HUES64 (cell line): ENCODE data around the gene HSFX4.
"Not testable (repeated sequence)": the region's sequence is repeated elsewhere in the genome, so short reads cannot be mapped to it uniquely, and the experiment has no call there.

Experiments
- H3K27ac ChIP-seq: 2 replicates; pipeline ENCODE4 v1.7.0; 2013; ENCODE audit warnings: low read depth, low read length, inconsistent platforms
- H3K27me3 ChIP-seq: 2 replicates; pipeline ENCODE4 v1.6.1; 2013; ENCODE audit warnings: mild to moderate bottlenecking, low read length; ENCODE audit not compliant: insufficient read depth
- H3K36me3 ChIP-seq: 2 replicates; pipeline ENCODE4 v1.6.1; 2013; ENCODE audit warnings: mild to moderate bottlenecking, low read length; ENCODE audit not compliant: insufficient read depth
- H3K4me1 ChIP-seq: 2 replicates; pipeline ENCODE4 v1.6.1; 2013; ENCODE audit warnings: mild to moderate bottlenecking, low read length, moderate library complexity; ENCODE audit not compliant: insufficient read depth
- H3K4me3 ChIP-seq: 2 replicates; pipeline ENCODE4 v1.5.1; 2013; ENCODE audit warnings: mild to moderate bottlenecking, low read length, moderate library complexity
- H3K9ac ChIP-seq: 2 replicates; pipeline ENCODE4 v1.6.1; 2013; ENCODE audit warnings: mild to moderate bottlenecking, low read depth, low read length
- H3K9me3 ChIP-seq: 2 replicates; pipeline ENCODE4 v1.6.1; 2013; ENCODE audit warnings: low read depth, low read length; ENCODE audit not compliant: insufficient read depth
- WGBS: fragments of 150-250, 120-280 bp; methylation state at CpG from one replicate; pipeline ENCODE4 v1.1.7; 2013; ENCODE audit warnings: missing lambda C conversion rate; 5-methylcytosine and 5-hydroxymethylcytosine counted together

Gene HSFX4

DNA sequence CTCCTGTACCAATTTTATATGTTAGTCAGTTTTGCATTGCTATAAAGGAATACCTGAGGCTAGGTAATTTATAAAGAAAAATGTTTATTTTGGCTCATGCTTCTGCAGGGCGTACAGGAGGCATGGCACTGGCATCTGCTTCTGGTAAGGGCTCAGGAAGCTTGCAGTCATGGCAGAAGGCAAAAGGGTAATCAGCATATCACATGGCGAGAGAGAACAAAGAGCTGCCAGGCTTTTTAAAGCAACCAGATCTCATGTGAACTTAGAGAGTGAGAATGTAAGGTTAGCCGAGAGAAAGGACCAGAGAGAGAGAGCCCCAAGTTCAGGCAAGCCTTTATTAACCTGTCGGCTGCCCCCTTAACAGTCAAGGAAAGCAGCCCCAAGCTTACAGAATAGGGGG, 5.5 kb upstream of the HSFX4 start:
- not testable (repeated sequence) for H3K9me3 ChIP-seq, H3K36me3 ChIP-seq, H3K9ac ChIP-seq, H3K4me1 ChIP-seq, H3K27me3 ChIP-seq, H3K4me3 ChIP-seq, H3K27ac ChIP-seq
- no CpG with 5 or more reads among the region's 4 CpGs for WGBS

DNA sequence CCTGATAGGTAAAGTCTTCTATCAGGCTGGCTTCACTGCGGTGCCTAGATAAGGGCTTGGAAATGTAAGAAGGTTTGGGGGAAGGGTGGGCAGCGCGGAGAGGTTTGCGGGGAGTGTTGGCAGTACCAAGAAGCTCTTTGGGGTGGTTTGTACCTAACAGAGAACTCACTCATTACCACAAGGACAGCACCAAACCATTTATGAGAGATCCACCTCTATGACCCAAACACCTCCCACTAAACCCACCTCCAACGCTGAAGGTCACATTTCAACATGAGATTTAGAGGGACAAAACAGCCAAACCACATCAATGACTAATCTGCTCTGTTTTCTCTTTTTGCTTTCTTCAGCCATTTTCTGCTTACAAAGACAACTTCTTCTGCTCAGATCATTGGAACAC, 4.9 kb upstream of the HSFX4 start:
- H3K36me3 ChIP-seq, H3K27ac ChIP-seq, H3K4me1 ChIP-seq, H3K4me3 ChIP-seq, H3K27me3 ChIP-seq, H3K9me3 ChIP-seq, H3K9ac ChIP-seq: not testable (repeated sequence)
- no CpG with 5 or more reads among the region's 5 CpGs for WGBS

DNA sequence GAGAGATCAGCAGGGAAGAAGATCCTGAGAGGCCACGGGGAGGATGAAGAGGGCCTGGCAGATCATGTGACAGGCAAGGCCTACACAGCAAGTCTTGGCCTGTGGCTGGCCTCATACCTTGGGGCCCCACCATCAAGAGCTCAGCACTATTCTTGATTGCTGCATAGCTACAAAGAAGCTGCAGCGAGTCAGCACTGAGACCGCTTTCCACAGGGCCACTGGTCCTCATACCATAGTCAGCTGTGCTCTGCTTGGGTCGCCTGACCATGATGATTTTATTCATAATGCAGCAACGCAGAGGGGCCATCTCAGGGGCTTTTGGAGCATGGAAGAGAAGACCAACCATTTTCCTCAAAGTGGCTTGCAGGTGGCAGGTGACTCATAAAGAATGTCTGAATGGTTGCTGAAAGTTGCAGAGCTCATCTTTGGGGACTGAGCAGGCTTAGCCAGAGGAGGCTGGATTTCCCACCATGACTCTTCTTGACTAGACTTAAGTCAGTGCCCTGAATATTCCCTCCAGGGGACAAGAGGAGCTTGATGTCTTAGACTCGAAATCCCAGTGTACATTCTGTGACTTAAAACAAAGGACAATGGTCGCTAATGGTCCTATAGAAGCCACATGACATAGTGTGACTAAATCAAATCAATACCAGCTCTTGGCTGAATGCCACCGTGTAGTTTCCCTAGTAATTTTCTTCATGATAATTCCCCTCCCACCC, 2.0 kb upstream of the HSFX4 start:
- not testable (repeated sequence) for H3K27ac ChIP-seq, H3K4me3 ChIP-seq, H3K9ac ChIP-seq, H3K27me3 ChIP-seq, H3K4me1 ChIP-seq, H3K9me3 ChIP-seq, H3K36me3 ChIP-seq
- WGBS, result 100% methylated on average over 1 of the region's 8 CpGs

DNA sequence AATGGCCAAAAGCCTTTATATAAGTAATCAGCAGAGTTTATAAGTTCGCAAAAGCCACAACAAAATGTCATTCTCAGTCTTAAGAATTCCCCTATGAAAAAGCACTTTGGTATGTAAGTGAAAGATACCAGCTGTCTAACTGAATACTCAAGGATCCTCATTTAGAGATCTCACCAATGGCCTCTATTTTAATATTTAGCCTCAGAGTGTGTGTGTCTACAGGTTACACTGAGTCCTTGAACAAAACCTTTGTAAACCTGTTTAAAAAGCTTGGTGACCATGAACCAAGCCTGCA, 1.5 kb upstream of the HSFX4 start:
- WGBS, result no CpG with 5 or more reads among the region's 1 CpG

DNA sequence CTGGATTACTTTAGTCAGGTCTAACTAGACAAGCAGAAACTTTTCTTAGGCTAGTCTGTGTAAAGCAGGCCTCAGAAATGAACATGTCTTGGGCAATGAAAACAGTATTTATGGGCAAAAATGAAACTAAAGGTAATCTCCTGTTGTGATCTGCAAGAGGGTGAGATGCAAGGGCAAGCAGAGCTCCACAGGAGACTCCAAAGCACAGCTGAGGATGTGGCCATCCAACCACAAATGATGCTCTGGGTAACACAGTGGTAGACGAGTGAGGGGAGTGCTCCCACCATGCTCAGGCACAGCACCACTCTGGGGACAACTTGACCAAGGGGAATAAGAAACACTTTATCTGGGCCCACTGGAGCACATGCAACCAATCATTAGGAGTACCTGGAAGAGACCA, 738 bp upstream of the HSFX4 start:
- H3K27me3 ChIP-seq, H3K9ac ChIP-seq, H3K36me3 ChIP-seq, H3K4me1 ChIP-seq, H3K4me3 ChIP-seq, H3K9me3 ChIP-seq, H3K27ac ChIP-seq: not testable (repeated sequence)
- WGBS, result no CpG with 5 or more reads among the region's 1 CpG

More for the DNA sequence above, 1.5 kb upstream of the HSFX4 start:
- H3K4me1 ChIP-seq, H3K27me3 ChIP-seq, H3K9me3 ChIP-seq, H3K36me3 ChIP-seq, H3K9ac ChIP-seq, H3K4me3 ChIP-seq, H3K27ac ChIP-seq: not testable (repeated sequence)

DNA sequence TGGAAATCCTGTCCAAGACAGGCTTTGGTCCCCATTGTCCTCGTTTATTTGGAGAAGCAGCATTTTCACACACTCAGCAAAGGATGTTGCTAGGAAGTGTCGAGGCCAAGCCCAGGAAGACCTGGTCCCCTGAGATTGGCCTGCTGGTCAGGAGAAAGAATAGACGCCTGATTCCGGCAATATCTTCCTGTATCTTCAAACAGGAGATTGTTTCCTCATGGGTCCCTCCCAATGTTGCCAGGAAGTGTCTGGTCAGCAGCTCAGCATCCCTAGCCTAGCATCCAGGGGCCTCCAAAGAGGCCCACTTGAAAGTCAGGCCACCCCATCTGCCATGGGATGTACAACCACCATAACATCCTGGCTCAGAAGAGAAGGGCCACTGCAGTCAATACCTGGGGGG, 2.0 kb downstream of the HSFX4 start:
- not testable (repeated sequence) for H3K9ac ChIP-seq, H3K4me1 ChIP-seq, H3K36me3 ChIP-seq, H3K9me3 ChIP-seq, H3K4me3 ChIP-seq, H3K27me3 ChIP-seq, H3K27ac ChIP-seq
- WGBS, result no CpG with 5 or more reads among the region's 4 CpGs

DNA sequence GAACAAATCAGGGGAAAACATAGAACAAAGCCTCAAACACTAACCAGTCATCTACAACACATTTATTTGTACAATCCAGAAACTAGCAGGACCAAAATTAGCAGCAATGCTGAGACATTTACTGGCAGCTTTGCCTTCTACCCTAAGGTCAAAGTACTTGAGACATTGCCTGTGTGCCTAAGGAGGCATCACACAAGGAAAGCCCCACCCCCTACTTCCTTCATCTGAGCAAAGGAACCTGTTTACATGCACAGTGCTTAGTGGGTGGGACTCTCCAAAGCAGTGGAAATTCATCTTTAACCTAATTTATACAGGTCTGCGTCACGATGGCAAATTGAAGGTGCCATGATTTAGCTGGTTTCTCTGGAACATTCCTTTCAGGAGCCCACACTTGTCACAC, 2.8 kb downstream of the HSFX4 start:
- not testable (repeated sequence) for H3K27ac ChIP-seq, H3K4me1 ChIP-seq, H3K9me3 ChIP-seq, H3K9ac ChIP-seq, H3K36me3 ChIP-seq, H3K4me3 ChIP-seq, H3K27me3 ChIP-seq
- 75% methylated on average over 2 of the region's 2 CpGs for WGBS

DNA sequence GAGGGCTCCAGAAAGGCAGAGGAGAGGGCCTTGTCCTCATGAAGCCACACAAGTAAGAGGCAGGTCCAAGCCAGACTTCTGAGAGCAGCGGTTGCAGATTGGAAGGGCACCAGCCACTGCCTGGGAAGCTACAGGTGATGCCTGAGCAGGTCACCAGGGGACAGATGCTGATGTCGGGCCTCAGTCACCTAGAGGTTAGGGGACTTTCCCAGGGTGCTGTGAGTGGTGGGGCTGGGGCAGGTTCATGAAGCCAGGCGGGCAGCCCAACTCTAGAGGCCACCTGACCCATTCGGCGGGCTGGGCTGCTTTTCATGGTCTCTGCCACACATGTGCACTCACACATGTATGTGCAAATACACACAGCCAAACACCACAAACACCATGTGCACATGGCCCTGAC, 3.6 kb downstream of the HSFX4 start:
- 100% methylated on average over 1 of the region's 5 CpGs for WGBS
- not testable (repeated sequence) for H3K4me3 ChIP-seq, H3K9me3 ChIP-seq, H3K9ac ChIP-seq, H3K27ac ChIP-seq, H3K4me1 ChIP-seq, H3K36me3 ChIP-seq, H3K27me3 ChIP-seq

DNA sequence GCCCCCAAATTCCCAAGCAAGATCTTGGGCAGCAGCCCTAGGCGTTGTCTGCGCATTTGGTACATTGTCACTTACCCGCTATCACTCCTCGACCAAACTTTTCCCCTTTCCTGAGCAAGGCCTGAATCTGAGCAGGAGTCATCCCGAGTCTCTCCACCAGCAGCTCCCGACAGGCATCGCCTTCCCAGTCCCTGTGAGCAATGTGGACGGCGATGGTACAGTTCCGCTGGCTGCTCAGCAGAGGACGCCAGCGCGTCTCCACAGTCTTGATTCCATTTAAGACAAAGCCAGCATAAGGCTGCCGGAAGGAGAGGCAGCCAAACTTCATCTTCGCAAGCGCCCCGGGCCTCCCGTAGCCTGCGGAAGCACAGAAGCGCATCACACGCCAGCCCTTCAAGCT, 4.2 kb downstream of the HSFX4 start:
- H3K4me3 ChIP-seq, H3K27ac ChIP-seq, H3K9ac ChIP-seq, H3K9me3 ChIP-seq, H3K36me3 ChIP-seq, H3K27me3 ChIP-seq, H3K4me1 ChIP-seq: not testable (repeated sequence)
- WGBS, result 95% methylated on average over 9 of the region's 21 CpGs

DNA sequence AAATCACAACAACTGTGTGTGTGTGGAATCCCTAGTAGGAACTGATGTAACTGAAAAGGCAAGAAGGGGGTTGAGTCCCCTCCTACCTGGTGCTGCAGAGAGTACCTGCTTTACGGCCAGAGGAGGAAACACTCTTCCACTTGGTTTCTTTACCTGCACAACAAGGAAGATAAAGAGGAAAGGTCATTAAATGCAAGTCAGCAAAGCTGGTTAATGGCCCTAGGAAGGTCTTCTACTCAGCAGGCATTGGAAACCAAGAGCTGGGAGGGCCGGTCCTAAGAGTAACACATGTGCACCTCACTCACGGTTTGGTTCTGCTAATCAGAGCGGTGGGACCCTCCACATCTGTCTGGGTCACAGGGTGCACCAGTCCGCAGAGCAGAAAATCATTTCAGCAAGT, 8.0 kb downstream of the HSFX4 start:
- H3K4me1 ChIP-seq, H3K9me3 ChIP-seq, H3K27ac ChIP-seq, H3K36me3 ChIP-seq, H3K27me3 ChIP-seq: not testable (repeated sequence)
- H3K4me3 ChIP-seq, result peak overlapping the region; percentile 72
- 51% methylated on average over 4 of the region's 5 CpGs for WGBS
- H3K9ac ChIP-seq, result peak overlapping the region; percentile 77

DNA sequence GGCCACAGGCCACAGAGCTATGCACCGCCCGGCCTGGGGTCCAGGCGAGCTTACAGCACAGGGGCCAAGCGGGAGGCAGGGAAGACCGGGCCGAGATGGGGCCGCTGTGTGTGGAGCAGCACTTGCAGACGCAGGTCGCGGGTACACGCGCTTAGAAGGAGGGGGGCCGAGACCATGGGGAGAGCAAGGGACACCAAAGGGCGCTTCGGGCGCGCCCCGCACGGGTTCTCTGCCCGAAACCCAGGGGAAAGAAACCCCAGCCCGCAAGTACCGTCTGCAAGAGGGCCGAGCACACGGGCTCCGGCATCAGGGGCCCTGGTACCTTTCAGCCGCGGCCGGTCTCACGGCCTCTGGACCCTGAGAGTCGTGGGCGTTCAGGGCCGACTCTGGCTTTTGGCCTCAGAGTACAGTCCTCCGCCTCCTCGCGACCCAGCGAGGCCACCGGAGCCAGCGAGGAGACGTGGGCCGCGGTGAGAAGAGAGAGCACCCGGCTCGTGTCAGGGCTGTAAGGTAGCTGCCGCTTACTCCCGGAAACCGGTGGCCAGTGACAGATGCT, 8.6 kb downstream of the HSFX4 start:
- WGBS, result 1% methylated on average over 46 of the region's 46 CpGs
- peak overlapping the region; percentile 85; the same call in 1 of the 2 replicates for H3K27ac ChIP-seq

DNA sequence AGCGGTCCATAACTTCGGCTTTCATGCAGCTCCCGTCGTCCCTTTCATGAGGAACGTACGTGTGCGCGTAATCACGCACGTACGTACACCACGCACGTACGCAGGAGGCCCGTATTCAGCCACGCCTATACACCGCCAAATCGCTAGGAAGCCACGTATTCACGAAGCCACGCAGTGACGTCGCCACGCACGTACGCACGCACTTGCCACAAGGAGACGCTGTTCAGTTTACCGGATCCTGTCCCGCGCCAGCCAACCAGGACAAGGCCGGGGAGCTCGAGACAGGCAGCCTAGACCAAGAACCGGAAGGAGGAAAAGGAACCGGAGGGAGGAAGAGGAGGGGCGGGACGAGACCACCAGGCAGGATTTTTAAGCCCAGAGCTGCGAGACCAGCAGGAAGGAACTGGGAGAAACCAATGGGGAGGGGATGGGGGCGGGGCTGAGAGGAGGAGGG, 9.1 kb downstream of the HSFX4 start, which contains the start of gene EOLA2:
TSS of gene EOLA2 (minus strand) at position 65 of the 454 bp plus-strand sequence. CDS start 4,617 bp downstream, outside the sequence.
- H3K9me3 ChIP-seq, result no peaks in the 10 kb centered on the region
- WGBS, result under 1% methylated on average over 38 of the region's 39 CpGs
- peak within 1 kb of the TSS; percentile 77 for H3K9ac ChIP-seq
- no peaks in the 10 kb centered on the region for H3K27me3 ChIP-seq
- H3K36me3 ChIP-seq, result no peaks in the 10 kb centered on the region
- peak within 1 kb of the TSS; percentile 72 for H3K4me3 ChIP-seq
- peak within 1 kb of the TSS; percentile 85; the same call in 1 of the 2 replicates for H3K27ac ChIP-seq
- no peaks in the 10 kb centered on the region for H3K4me1 ChIP-seq

More for the DNA sequence above, 8.6 kb downstream of the HSFX4 start:
- Histone ChIP-seq H3K36me3 (no peaks in the 10 kb centered on the region), H3K4me1 (no peaks in the 10 kb centered on the region), H3K27me3 (no peaks in the 10 kb centered on the region), H3K9me3 (no peaks in the 10 kb centered on the region), H3K4me3 (peak overlapping the region; percentile 72), H3K9ac (peak overlapping the region; percentile 77)
